H1 (cell line): ENCODE measurements around the gene TMEM225B. TPM values are rescaled to one million over a fixed set of nuclear protein-coding genes. Genes with fewer than 3 reads are reported as not detected.

ENCODE experiments used
- CTCF ChIA-PET: fragments of 300-600 bp; sonication (Branson Sonifier 250); formaldehyde crosslinking; loops from one replicate; lab custom pipeline; 2021; ENCODE audit not compliant: partially characterized antibody; lab: Charles Lee
- POLR2A ChIA-PET: fragments of 300-600 bp; sonication (Branson Sonifier 250); formaldehyde crosslinking; loops from one replicate; lab custom pipeline; 2021; ENCODE audit warnings: inconsistent platforms; ENCODE audit not compliant: partially characterized antibody; lab: Charles Lee
- DNase-seq, 2 experiments: peaks; one replicate each; pipeline versions ENCODE4 v3.0.0 to v3.0.0-alpha.2; 2010 to 2022; ENCODE audit warnings: low spot score in 2 of 2, low read depth in 1 of 2, mixed read lengths in 1 of 2
- FAIRE-seq: peaks from 2 replicates; lab custom pipeline; 2011; peaks lifted over from hg19 to GRCh38; lab: Jason Lieb, UNC
- H2AFZ ChIP-seq: 2 replicates; pipeline ENCODE4 v1.8.1; 2012; ENCODE audit warnings: low read length, inconsistent platforms
- H2AK5ac ChIP-seq: 2 replicates; pipeline ENCODE4 v1.6.1; 2013; ENCODE audit warnings: low read depth, low read length
- H2BK120ac ChIP-seq: replicated peaks from 2 replicates; pipeline ENCODE3; 2013; ENCODE audit warnings: low read depth, low read length, inconsistent platforms
- H2BK12ac ChIP-seq: 2 replicates; pipeline ENCODE4 v1.6.1; 2013; ENCODE audit warnings: low read depth, low read length
- H2BK15ac ChIP-seq: 2 replicates; pipeline ENCODE4 v1.6.1; 2013; ENCODE audit warnings: low read length
- H2BK20ac ChIP-seq: 2 replicates; pipeline ENCODE4 v1.6.1; 2013; ENCODE audit warnings: low read length
- H2BK5ac ChIP-seq: 2 replicates; pipeline ENCODE4 v1.6.1; 2013; ENCODE audit warnings: low read depth, low read length
- H3K14ac ChIP-seq: 2 replicates; pipeline ENCODE4 v1.6.1; 2013; ENCODE audit warnings: inconsistent platforms; ENCODE audit not compliant: insufficient read length
- H3K18ac ChIP-seq: 2 replicates; pipeline ENCODE4 v1.6.1; 2013; ENCODE audit warnings: low read length; ENCODE audit errors: extremely low read depth
- H3K23ac ChIP-seq: 2 replicates; pipeline ENCODE4 v1.6.1; 2013; ENCODE audit warnings: inconsistent platforms; ENCODE audit not compliant: insufficient read length
- H3K23me2 ChIP-seq: 2 replicates; pipeline ENCODE4 v1.6.1; 2013; ENCODE audit warnings: low read depth, low read length
- H3K27ac ChIP-seq: 2 replicates; pipeline ENCODE4 v1.6.1; 2011; ENCODE audit warnings: low read depth, low read length, inconsistent platforms
- H3K27me3 ChIP-seq, 4 experiments: replicated peaks in 1 of 4; 1 replicate in 1 of 4; 2 replicates in 3 of 4; pipeline versions ENCODE4 v1.6.1 to v1.8.1; 2011 to 2013; ENCODE audit warnings: low read length in 3 of 4, mild to moderate bottlenecking in 3 of 4, inconsistent platforms in 2 of 4, mixed read lengths in 2 of 4, moderate library complexity in 1 of 4; ENCODE audit not compliant: control insufficient read depth in 3 of 4, insufficient read depth in 3 of 4; ENCODE audit errors: extremely low read depth in 1 of 4
- H3K36me3 ChIP-seq, 4 experiments: 2 replicates each; pipeline versions ENCODE4 v1.6.1 to v1.8.1; 2011 to 2013; ENCODE audit warnings: mild to moderate bottlenecking in 4 of 4, low read length in 3 of 4, moderate library complexity in 2 of 4, control low read depth in 1 of 4, inconsistent platforms in 1 of 4; ENCODE audit not compliant: insufficient read depth in 4 of 4, control insufficient read depth in 2 of 4
- H3K4ac ChIP-seq: replicated peaks from 2 replicates; pipeline ENCODE3; 2013; ENCODE audit warnings: low read length, low read depth, mixed read lengths, inconsistent platforms; ENCODE audit not compliant: insufficient read length
- H3K4me1 ChIP-seq, 4 experiments: replicated peaks in 1 of 4; 1 replicate in 1 of 4; 2 replicates in 3 of 4; pipeline versions ENCODE4 v1.6.1 to v1.8.1; 2011 to 2013; ENCODE audit warnings: low read length in 3 of 4, inconsistent platforms in 2 of 4, mixed read lengths in 1 of 4; ENCODE audit not compliant: insufficient read depth in 4 of 4, control insufficient read depth in 3 of 4
- H3K4me2 ChIP-seq, 2 experiments: 2 replicates each; pipeline versions ENCODE4 v1.6.1 to v1.8.1; 2011 to 2013; ENCODE audit warnings: low read depth in 2 of 2, low read length in 2 of 2, control low read depth in 1 of 2, inconsistent platforms in 1 of 2, mild to moderate bottlenecking in 1 of 2; ENCODE audit not compliant: insufficient read depth in 1 of 2
- H3K4me3 ChIP-seq, 4 experiments: fragments of 200-600, 300-600 bp in 1 of 4; sonication (generic), shearing (Covaris generic), sonication (Bioruptor Twin) in 1 of 4; 2 replicates each; pipeline versions ENCODE4 v1.5.1 to v1.8.1; 2011 to 2016; ENCODE audit warnings: low read length in 4 of 4, low read depth in 3 of 4, control low read depth in 2 of 4, inconsistent platforms in 2 of 4, mild to moderate bottlenecking in 2 of 4, mixed read lengths in 1 of 4, moderate library complexity in 1 of 4; ENCODE audit not compliant: insufficient read depth in 2 of 4; ENCODE audit errors: extremely low read depth in 1 of 4
- H3K56ac ChIP-seq: replicated peaks from 2 replicates; pipeline ENCODE3; 2013; ENCODE audit warnings: low read depth, mild to moderate bottlenecking, mixed read lengths, low read length, inconsistent platforms; ENCODE audit not compliant: insufficient read length
- H3K79me1 ChIP-seq: 2 replicates; pipeline ENCODE4 v1.6.1; 2013; ENCODE audit warnings: low read depth, low read length, control low read depth
- H3K79me2 ChIP-seq, 2 experiments: 2 replicates each; pipeline versions ENCODE4 v1.6.1 to v1.8.1; 2012 to 2013; ENCODE audit warnings: low read length in 2 of 2, mild to moderate bottlenecking in 2 of 2, inconsistent platforms in 1 of 2; ENCODE audit not compliant: insufficient read depth in 2 of 2, control insufficient read depth in 1 of 2
- H3K9ac ChIP-seq, 4 experiments: replicated peaks in 1 of 4; 1 replicate in 1 of 4; 2 replicates in 3 of 4; pipeline versions ENCODE4 v1.6.1 to v1.8.1; 2011 to 2013; ENCODE audit warnings: low read depth in 3 of 4, low read length in 3 of 4, control low read depth in 2 of 4, mild to moderate bottlenecking in 2 of 4, moderate library complexity in 2 of 4, inconsistent platforms in 1 of 4; ENCODE audit errors: extremely low read depth in 1 of 4
- H3K9me3 ChIP-seq, 2 experiments: 2 replicates each; pipeline versions ENCODE4 v1.6.1 to v1.8.1; 2012 to 2013; ENCODE audit warnings: mild to moderate bottlenecking in 2 of 2, moderate library complexity in 2 of 2, control low read depth in 1 of 2, inconsistent platforms in 1 of 2, low read depth in 1 of 2, low read length in 1 of 2, mixed read lengths in 1 of 2; ENCODE audit not compliant: insufficient read depth in 2 of 2
- H4K20me1 ChIP-seq, 2 experiments: replicated peaks in 1 of 2; 2 replicates each; pipeline versions ENCODE3 to v1.8.1; 2011 to 2013; ENCODE audit warnings: inconsistent platforms in 2 of 2, low read length in 2 of 2, mild to moderate bottlenecking in 1 of 2; ENCODE audit not compliant: insufficient read depth in 2 of 2, control insufficient read depth in 1 of 2
- H4K5ac ChIP-seq: 2 replicates; pipeline ENCODE4 v1.6.1; 2013; ENCODE audit warnings: low read length, low read depth, mixed read lengths, inconsistent platforms; ENCODE audit not compliant: insufficient read length
- H4K8ac ChIP-seq: 2 replicates; pipeline ENCODE4 v1.8.0; 2013; ENCODE audit warnings: mild to moderate bottlenecking, moderate library complexity, low read length, inconsistent platforms; ENCODE audit not compliant: insufficient read depth; ENCODE audit errors: extremely low read depth
- H4K91ac ChIP-seq: replicated peaks from 2 replicates; pipeline ENCODE3; 2013; ENCODE audit warnings: low read length, mixed read lengths, inconsistent platforms; ENCODE audit not compliant: insufficient read length
- WGBS, 2 experiments: shearing (Covaris generic) in 1 of 2; methylation state at CpG; one replicate each; pipeline versions ENCODE4 v1.1.6 to v1.1.7; 2013 to 2015; ENCODE audit warnings: low lambda C conversion rate in 2 of 2, mixed read lengths in 2 of 2, inconsistent platforms in 1 of 2, low coverage in 1 of 2, missing lambda C conversion rate in 1 of 2; ENCODE audit not compliant: insufficient replicate concordance in 2 of 2, insufficient coverage in 1 of 2, insufficient read length in 1 of 2; ENCODE audit errors: extremely low coverage in 1 of 2, missing lambda C conversion rate in 1 of 2; 5-methylcytosine and 5-hydroxymethylcytosine counted together
- polyA plus RNA-seq, 7 experiments: library from polyadenylated mRNA; depleted of rRNA in 3 of 7; stranded (reverse) in 5 of 7; unstranded in 2 of 7; fragments of >200 nt in 5 of 7; fragments of 200-250 nt in 2 of 7; gene quantifications; 1 replicate in 5 of 7; 2 replicates in 1 of 7; 4 replicates in 1 of 7; pipeline versions ENCODE4 v1.2.1 to v1.2.3, GENCODE V29; 2011 to 2013; ENCODE audit warnings: missing spikeins in 2 of 7, mixed read lengths in 2 of 7
- total RNA-seq: library from RNA; stranded (reverse); fragmentation: NEBNext Ultra II Directional; extraction: Animal tissue kit (Norgen Biotek cat#: 25700); gene quantifications from 2 replicates; pipeline ENCODE4 v1.2.1, GENCODE V29; 2021

Gene TMEM225B
- total and polyA plus RNA-seq, 2 of the 8 experiments (the other 6 are each of a cell fraction or from before 2014, with no cell fraction given) = 0.68 TPM; not detected in 1

GRCh38 chr7:99625961-99626360 is 27.9 kb downstream of the TMEM225B start:
- Histone ChIP-seq H2BK20ac (no peak overlapping the region), H3K18ac (no peak overlapping the region), H3K9ac (no peak overlapping the region), H3K23me2 (no peaks in the 10 kb centered on the region), H4K5ac (no peak overlapping the region), H4K20me1 (peaks cover 3 to 5% of the 10 kb centered on the region in 2 experiments), H2BK5ac (no peak overlapping the region), H4K8ac (no peak overlapping the region; the same call in 1 of the 2 replicates), H3K36me3 (peaks cover 36 to 81% (median 66%) of the 10 kb centered on the region in 4 experiments), H3K79me1 (peaks cover 4% of the 10 kb centered on the region), H3K56ac (no peak overlapping the region), H2AK5ac (no peak overlapping the region), H2BK120ac (no peak overlapping the region), H3K27ac (no peak overlapping the region), H3K79me2 (0 out of 4 replicates have a peak, but pooled peaks cover 0 to 4% of the 10 kb centered on the region in 2 experiments), H3K14ac (no peak overlapping the region), H2BK12ac (no peak overlapping the region), H3K4me1 (peaks cover 8 to 22% (median 12%) of the 10 kb centered on the region in 4 experiments), H3K4me2 (no peak overlapping the region), H2BK15ac (no peak overlapping the region), H4K91ac (no peak overlapping the region), H3K23ac (no peak overlapping the region), H3K27me3 (no peaks in the 10 kb centered on the region), H2AFZ (no peak overlapping the region), H3K4me3 (no peak overlapping the region), H3K9me3 (no peaks in the 10 kb centered on the region), H3K4ac (no peak overlapping the region)
- DNase-seq (no peak), FAIRE-seq (no peak)
- WGBS, 2 experiments = 91% methylated on average over 4 of the region's 4 CpGs; no CpG with 5 or more reads in 1 of the 2 experiments
- POLR2A ChIA-PET = interaction anchor here (0.8 kb wide), 1 partner anchor 16 kb away, joined by 3 read pairs; no protein-coding TSS in a partner anchor
- CTCF ChIA-PET = interaction anchor here (1.2 to 1.4 kb wide), 2 partner anchors 11 to 49 kb away, joined by 3 to 5 read pairs; no protein-coding TSS in a partner anchor
